SKM-1 (cell line): ENCODE measurements around the gene TBC1D23.
"Not testable (repeated sequence)": the region's sequence is repeated elsewhere in the genome, so short reads cannot be mapped to it uniquely, and the experiment has no call there.

ENCODE experiments used
- DNase-seq: peaks from one replicate; lab custom pipeline; 2025; ENCODE audit not compliant: unreplicated experiment; lab: John Stamatoyannopoulos, UW

The TBC1D23 gene

DNA sequence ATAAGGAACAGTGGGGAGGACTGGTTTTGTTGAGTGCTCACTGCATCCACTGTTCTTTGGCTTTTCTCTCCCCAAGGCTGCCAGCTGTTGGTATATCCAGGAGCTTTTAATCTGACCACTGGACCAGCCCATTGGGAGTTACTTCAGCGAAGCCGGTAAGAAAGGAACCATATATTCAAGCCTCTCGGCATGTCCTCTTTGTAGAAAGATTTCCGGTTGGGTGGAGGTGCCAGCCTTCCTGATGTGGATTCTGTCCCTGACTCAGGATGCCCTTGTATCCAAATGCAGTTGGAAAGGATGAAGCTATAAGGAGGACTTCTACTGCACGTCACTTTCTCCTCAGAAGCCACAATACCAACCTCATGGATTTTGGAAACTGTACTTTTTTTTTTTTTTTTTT lies 87.9 kb downstream of the TBC1D23 start:
- no peak for DNase-seq

GRCh38 chr3:100351770-100352169 lies 91.0 kb downstream of the TBC1D23 start:
- not testable (repeated sequence) for DNase-seq

GRCh38 chr3:100352296-100353231 lies 91.8 kb downstream of the TBC1D23 start:
- no peak for DNase-seq

DNA sequence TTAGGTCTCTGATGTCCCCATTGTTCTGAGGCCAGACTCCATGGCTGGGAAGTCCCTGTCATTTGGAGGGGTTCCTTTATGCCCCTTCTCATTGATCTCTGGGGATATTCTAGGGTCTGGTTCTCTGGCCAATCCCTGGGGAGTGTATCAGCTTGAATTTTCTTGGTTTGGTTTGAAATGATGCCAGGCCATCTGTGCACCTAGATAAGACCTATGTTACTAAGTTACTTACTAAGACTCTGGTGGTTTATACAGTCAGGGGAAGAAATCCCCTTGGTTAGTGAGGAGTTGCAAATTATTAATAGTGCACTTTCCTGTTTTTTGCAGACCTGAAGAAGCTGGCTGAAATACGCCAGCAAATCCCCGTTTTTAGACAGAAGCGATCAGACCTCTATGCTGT lies 94.1 kb downstream of the TBC1D23 start:
- no peak for DNase-seq

DNA sequence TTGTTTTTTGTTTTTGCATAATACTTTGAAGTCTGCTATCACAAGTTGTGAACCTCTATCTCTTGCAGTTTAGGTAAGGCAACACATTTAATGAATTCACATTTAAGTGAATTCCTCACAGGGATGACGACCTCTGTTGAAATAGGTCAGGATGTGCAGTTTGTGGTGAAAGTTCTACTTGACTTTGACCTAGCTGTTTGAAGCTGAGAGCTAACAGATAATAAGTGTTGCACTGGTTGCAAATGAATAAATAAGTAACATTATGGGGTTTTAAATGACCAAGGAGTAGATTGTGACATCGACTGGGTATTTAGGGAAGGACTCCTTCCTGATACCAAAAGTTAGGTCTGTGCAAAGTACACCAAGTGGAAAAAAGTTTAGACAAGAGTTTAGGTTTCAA lies 97.6 kb downstream of the TBC1D23 start:
- no peak for DNase-seq

DNA sequence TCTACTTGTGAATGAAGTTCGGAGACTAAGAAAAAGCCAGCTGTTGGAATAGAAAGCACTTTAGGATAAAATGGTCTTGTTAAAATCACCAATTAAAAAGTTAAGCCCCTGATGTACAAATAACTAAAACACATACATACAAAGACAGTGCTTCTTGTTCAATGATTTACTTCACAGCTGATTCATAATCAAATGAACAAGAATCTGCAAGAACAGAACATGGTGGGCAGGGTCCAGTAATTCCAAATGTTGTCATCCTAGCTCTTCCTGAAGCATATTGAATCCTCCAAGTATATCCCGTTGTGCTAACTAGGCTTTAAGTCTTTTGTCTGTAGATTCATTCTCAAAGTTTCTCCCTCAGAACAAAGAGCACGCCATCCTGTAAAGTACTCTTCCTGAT lies 98.2 kb downstream of the TBC1D23 start:
- no peak for DNase-seq

GRCh38 chr3:100360757-100361496 lies 100.1 kb downstream of the TBC1D23 start:
- no peak for DNase-seq

DNA sequence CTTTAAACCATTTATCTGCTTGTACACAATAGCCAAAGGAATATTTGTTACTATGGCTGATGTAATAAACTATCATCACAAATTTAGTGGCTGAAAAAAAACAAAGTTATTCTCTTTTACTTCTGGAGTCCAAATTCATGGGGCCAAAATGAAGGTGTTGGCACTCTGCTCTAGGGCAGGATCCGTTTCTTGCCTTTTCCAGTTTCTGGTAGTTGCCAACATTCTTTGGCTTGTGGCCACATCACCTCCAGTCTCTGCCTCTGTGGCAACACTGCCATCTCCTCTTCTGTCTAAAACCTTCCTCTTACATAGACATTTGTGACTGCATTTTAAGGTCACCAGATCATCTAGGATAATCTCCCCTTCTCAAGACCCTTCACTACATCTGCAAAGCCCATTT lies 101.1 kb downstream of the TBC1D23 start:
- no peak for DNase-seq

- DNase-seq, result no peak
Measured at GRCh38 chr3:100364421-100364820, 103.6 kb downstream of the TBC1D23 start.

GRCh38 chr3:100366424-100366823 lies 105.6 kb downstream of the TBC1D23 start:
- no peak for DNase-seq

- DNase-seq, result no peak
Measured at GRCh38 chr3:100368441-100368840, 107.6 kb downstream of the TBC1D23 start.

GRCh38 chr3:100370756-100371155 lies 110.0 kb downstream of the TBC1D23 start:
- DNase-seq, result no peak

DNA sequence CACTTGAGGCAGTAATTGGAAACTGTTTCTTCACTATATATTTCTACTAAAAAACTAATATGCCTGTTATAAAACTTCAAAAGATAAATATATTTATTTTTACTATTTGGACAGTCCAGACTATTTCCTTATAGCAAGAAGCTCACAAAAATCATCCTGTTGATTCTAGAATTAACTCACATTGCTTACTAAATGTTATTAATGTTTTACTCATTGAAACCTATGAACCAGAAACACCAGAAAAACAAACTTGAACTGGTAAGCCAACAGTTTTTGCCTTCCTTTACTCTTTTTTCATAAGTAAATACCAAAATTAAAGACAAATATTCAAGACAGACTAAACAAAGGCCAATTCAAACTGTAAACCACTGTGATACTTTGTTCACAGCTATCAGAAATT lies 113.7 kb downstream of the TBC1D23 start:
- no peak for DNase-seq
